Cardiac muscle cell (in vitro differentiated cells and primary cell): ENCODE data around the gene PDE4B. TPM values are rescaled to one million over a fixed set of nuclear protein-coding genes. Genes with fewer than 3 reads are reported as not detected.
"Not testable (repeated sequence)": the region's sequence is repeated elsewhere in the genome, so short reads cannot be mapped to it uniquely, and the experiment has no call there.

Experiments
- DNase-seq, 2 donors: peaks; one replicate each; pipeline versions ENCODE4 v3.0.0 to v3.0.0-alpha.2; 2010 to 2017; ENCODE audit warnings: low read depth in 1 of 2, low spot score in 1 of 2
- H3K27ac ChIP-seq: fragments of 200-600 bp; sonication (generic); 2 replicates; pipeline ENCODE4 v1.5.1; 2016
- H3K27me3 ChIP-seq: fragments of 200-600 bp; sonication (generic); 2 replicates; pipeline ENCODE4 v1.6.0; 2016; ENCODE audit warnings: control low read depth
- H3K36me3 ChIP-seq: fragments of 200-600 bp; sonication (generic); 2 replicates; pipeline ENCODE4 v1.5.1; 2016; ENCODE audit warnings: control low read depth
- H3K4me1 ChIP-seq: fragments of 200-600 bp; sonication (generic); 2 replicates; pipeline ENCODE4 v1.8.1; 2017; ENCODE audit warnings: low read depth, mild to moderate bottlenecking, mixed run types
- H3K4me3 ChIP-seq: fragments of 200-600 bp; sonication (generic); 2 replicates; pipeline ENCODE4 v1.5.1; 2016; ENCODE audit warnings: mild to moderate bottlenecking
- H3K9me3 ChIP-seq: fragments of 200-600 bp; sonication (generic); 2 replicates; pipeline ENCODE4 v1.5.1; 2017; ENCODE audit warnings: low read depth, mild to moderate bottlenecking, control low read depth
- polyA plus RNA-seq: library from polyadenylated mRNA; unstranded; fragments of >200 nt; fragmentation: Nextera tagmentation; extraction: Ambion mirVana; gene quantifications from 2 replicates; pipeline ENCODE4 v1.2.1, GENCODE V29; 2016
- total RNA-seq: library from RNA; depleted of rRNA; stranded (reverse); fragments of >200 nt; gene quantifications from 2 replicates; pipeline ENCODE4 v1.2.3, GENCODE V29; 2016
- TF ChIP-seq, protein P1 (sequence below): IDR thresholded peaks from 2 replicates; pipeline ENCODE4 v1.5.1; 2012; ENCODE audit warnings: low read depth, mild to moderate bottlenecking, low read length

The PDE4B gene
- total and polyA plus RNA-seq, 2 experiments from 2014 or later = 0.65 to 3.9 TPM

DNA sequence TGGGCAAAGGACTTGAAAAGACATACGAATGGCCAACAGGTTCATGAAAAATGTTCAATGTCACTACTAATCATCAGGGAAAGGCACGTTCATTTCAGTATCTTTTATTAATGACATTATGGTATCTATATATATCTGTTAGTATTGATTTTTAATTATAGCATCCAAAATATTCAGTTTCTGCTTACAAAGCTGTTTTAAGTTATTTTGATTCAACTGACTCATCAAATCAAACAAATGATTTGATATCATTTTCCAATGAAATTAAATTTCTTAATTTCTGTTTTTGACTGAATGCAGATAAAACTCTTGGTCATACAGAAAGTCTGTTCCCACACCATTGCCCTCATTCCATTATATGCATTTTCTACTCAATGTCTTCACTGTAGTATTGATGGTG lies 315.9 kb downstream of the PDE4B start:
- Histone ChIP-seq H3K9me3 (no peaks in the 10 kb centered on the region), H3K4me3 (no peak overlapping the region), H3K4me1 (no peaks in the 10 kb centered on the region), H3K27me3 (no peaks in the 10 kb centered on the region), H3K27ac (no peak overlapping the region), H3K36me3 (no peaks in the 10 kb centered on the region)
- no peak for DNase-seq
- TF ChIP-seq, protein P1, sequence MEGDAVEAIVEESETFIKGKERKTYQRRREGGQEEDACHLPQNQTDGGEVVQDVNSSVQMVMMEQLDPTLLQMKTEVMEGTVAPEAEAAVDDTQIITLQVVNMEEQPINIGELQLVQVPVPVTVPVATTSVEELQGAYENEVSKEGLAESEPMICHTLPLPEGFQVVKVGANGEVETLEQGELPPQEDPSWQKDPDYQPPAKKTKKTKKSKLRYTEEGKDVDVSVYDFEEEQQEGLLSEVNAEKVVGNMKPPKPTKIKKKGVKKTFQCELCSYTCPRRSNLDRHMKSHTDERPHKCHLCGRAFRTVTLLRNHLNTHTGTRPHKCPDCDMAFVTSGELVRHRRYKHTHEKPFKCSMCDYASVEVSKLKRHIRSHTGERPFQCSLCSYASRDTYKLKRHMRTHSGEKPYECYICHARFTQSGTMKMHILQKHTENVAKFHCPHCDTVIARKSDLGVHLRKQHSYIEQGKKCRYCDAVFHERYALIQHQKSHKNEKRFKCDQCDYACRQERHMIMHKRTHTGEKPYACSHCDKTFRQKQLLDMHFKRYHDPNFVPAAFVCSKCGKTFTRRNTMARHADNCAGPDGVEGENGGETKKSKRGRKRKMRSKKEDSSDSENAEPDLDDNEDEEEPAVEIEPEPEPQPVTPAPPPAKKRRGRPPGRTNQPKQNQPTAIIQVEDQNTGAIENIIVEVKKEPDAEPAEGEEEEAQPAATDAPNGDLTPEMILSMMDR = no peak

DNA sequence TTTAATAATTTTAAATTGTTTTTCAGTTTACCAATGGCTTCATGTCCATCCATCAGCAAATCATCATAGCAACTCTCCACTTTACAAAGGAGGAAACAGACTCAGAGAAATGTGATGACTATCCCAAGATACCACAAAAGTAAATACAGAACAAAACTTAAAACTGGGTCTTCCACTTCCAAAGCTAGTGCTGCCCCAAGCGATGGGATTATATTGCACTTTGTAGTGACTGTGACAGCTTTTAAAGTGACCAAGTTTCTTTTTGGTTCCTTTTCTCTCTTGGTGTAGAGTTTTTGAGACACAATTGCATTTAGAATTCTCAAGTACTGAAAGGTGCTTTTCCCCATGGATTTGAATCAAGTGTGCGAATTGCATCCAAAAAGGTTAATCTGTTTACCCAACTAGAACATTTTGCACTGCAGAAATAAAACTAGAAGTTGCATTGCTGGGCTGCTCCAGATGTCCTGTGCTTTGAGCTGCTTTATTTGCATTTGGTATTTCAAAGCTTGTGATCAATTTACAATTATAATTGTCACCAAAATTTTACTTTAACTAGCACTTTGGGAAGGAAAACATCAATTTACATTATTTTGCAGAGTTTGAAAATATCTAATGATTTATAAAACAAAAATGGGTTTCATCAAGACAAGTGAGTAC lies 320.2 kb downstream of the PDE4B start:
- no peak for DNase-seq
- no peaks in the 10 kb centered on the region for H3K36me3 ChIP-seq

DNA sequence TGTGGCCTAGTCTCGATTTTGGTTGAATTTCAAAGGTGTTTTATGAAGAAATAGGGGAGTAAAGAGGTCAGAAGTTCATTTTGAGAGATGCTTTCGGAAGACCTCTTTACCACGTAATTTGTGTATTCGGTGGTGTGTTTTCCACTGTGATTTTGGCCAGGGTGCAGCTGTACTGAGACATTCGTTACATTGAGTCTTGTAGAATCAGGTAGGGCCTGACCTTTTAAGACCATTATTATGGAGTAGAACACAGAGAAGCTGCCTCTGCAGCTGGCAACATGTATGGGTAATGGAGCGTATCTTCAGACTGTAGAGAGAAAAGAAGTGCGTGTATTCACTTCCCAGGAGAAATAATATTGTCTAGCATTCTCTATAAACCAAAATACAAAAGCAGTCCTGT lies 326.5 kb downstream of the PDE4B start:
- TF ChIP-seq, protein P1 = no peak
- Histone ChIP-seq H3K4me3 (no peak overlapping the region), H3K4me1 (no peaks in the 10 kb centered on the region), H3K36me3 (no peaks in the 10 kb centered on the region), H3K27ac (no peak overlapping the region), H3K27me3 (no peaks in the 10 kb centered on the region), H3K9me3 (no peaks in the 10 kb centered on the region)
- DNase-seq = no peak

More for the DNA sequence above, 320.2 kb downstream of the PDE4B start:
- no peaks in the 10 kb centered on the region for H3K9me3 ChIP-seq
- TF ChIP-seq, protein P1 = no peak
- H3K27ac ChIP-seq = no peak overlapping the region
- no peak overlapping the region for H3K4me3 ChIP-seq
- H3K4me1 ChIP-seq = no peaks in the 10 kb centered on the region
- H3K27me3 ChIP-seq = no peaks in the 10 kb centered on the region

DNA sequence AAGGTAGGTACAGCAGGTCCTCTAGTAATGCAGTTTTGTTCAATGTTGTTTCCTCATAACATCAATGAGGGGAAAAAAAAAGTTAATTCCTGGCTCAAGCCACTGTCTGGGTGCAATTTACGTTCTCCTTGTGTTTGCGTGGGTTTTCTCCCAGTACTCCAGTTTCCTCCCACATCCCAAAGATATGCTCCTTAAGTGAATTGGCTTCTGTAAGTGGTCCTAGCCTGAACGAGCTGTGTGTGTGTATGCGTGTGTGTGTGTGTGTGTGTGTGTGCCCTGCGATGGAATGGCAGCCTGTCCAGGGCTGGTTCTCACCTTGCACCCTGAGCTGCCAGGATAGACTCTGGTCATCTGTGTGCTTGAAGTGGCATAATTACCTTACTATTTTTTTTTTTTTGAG lies 332.0 kb downstream of the PDE4B start:
- TF ChIP-seq, protein P1 = no peak
- Histone ChIP-seq H3K4me1 (no peaks in the 10 kb centered on the region), H3K36me3 (no peaks in the 10 kb centered on the region), H3K9me3 (no peaks in the 10 kb centered on the region), H3K27me3 (no peaks in the 10 kb centered on the region), H3K4me3 (no peak overlapping the region), H3K27ac (no peak overlapping the region)
- DNase-seq = no peak

DNA sequence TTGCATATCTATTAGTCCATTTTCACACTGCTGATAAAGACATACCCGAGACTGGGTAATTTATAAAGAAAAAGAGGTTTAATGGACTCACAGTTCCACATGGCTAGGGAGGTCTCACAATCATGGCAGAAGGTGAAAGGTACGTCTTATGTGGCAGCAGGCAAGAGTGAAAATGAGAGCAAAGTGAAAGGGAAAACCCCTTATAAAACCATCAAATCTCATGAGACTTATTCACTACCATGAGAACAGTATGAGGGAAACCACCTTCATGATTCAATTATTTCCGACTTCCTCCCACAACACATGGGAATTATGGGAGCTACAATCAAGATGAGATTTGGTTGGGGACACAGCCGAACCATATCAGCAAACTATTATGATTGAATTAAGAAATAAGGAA lies 335.9 kb downstream of the PDE4B start:
- not testable (repeated sequence) for H3K27me3 ChIP-seq, H3K4me3 ChIP-seq, H3K9me3 ChIP-seq, H3K27ac ChIP-seq, H3K4me1 ChIP-seq, H3K36me3 ChIP-seq, DNase-seq

DNA sequence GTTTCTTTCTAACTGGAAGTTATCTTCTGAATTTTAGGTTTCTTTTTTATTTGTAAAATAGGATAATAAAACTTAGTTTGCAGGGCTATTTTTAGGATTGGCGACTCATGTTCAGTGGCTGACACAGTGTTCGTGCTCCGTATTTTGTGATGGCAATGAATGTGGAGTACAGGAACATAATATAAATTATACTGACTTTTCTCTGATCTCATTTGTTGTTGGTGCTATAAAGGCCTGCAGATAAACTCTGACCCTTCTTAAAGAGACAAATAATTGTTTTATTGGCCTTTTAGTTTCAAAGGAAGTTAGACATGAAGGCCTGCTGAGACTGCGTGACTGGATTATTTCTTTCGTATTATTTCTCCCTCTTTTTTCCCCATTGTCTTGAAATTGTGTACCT lies 339.6 kb downstream of the PDE4B start:
- H3K27ac ChIP-seq = no peak overlapping the region
- H3K27me3 ChIP-seq = no peaks in the 10 kb centered on the region
- no peak for DNase-seq
- TF ChIP-seq, protein P1 = no peak
- no peak overlapping the region for H3K4me3 ChIP-seq
- no peaks in the 10 kb centered on the region for H3K4me1 ChIP-seq
- H3K9me3 ChIP-seq = no peaks in the 10 kb centered on the region
- H3K36me3 ChIP-seq = no peaks in the 10 kb centered on the region
